Caco-2 (cell line): ENCODE data around the gene KCNC4. TPM values are rescaled to one million over a fixed set of nuclear protein-coding genes. Genes with fewer than 3 reads are reported as not detected.

ENCODE experiments used
- BruUV-seq: library from RNA; stranded (reverse); fragments of 400-500 nt; replicated peaks from 2 replicates; lab custom pipeline; 2021; lab: Mats Ljungman, UMichigan
- CTCF ChIA-PET: fragments of 300-600 bp; sonication (Branson Sonifier 250); formaldehyde crosslinking; loops from one replicate; lab custom pipeline; 2022; ENCODE audit warnings: antibody characterized with exemption; lab: Charles Lee
- POLR2A ChIA-PET: fragments of 300-600 bp; sonication (Branson Sonifier 250); formaldehyde crosslinking; loops from one replicate; lab custom pipeline; 2022; ENCODE audit warnings: antibody characterized with exemption; lab: Charles Lee
- DNase-seq, 2 experiments: peaks; one replicate each; pipeline versions ENCODE4 v3.0.0 to v3.0.0-alpha.2; 2020 to 2022
- H3K27me3 ChIP-seq: replicated peaks from 2 replicates; pipeline ENCODE4 v1.6.0; 2011; ENCODE audit warnings: low read length; ENCODE audit not compliant: control insufficient read depth, insufficient read depth
- H3K36me3 ChIP-seq: 2 replicates; pipeline ENCODE4 v1.5.1; 2011; ENCODE audit warnings: low read length; ENCODE audit not compliant: control insufficient read depth, insufficient read depth
- H3K4me1 ChIP-seq: fragments of 250-450 bp; sonication (Bioruptor Pico); 2 replicates; pipeline ENCODE4 v1.5.1; 2020; ENCODE audit warnings: mild to moderate bottlenecking
- H3K4me3 ChIP-seq: 2 replicates; pipeline ENCODE4 v1.5.1; 2011; ENCODE audit warnings: low read depth, mild to moderate bottlenecking, control low read depth, low read length
- H3K9me3 ChIP-seq: fragments of 250-450 bp; sonication (Bioruptor Pico); 2 replicates; pipeline ENCODE4 v1.5.1; 2020; ENCODE audit warnings: mild to moderate bottlenecking, moderate library complexity
- H3K27ac Mint-ChIP-seq: one replicate; pipeline ENCODE4 v1.8.0; 2022; ENCODE audit warnings: mixed read lengths; ENCODE audit not compliant: unreplicated experiment
- H3K27me3 Mint-ChIP-seq: one replicate; pipeline ENCODE4 v1.8.0; 2022; ENCODE audit warnings: mixed read lengths; ENCODE audit not compliant: insufficient read depth, unreplicated experiment
- H3K36me3 Mint-ChIP-seq: one replicate; pipeline ENCODE4 v1.8.0; 2022; ENCODE audit warnings: mild to moderate bottlenecking, mixed read lengths; ENCODE audit not compliant: insufficient read depth, unreplicated experiment
- H3K4me1 Mint-ChIP-seq: one replicate; pipeline ENCODE4 v1.8.0; 2022; ENCODE audit warnings: low read depth, mixed read lengths; ENCODE audit not compliant: unreplicated experiment
- H3K4me3 Mint-ChIP-seq: one replicate; pipeline ENCODE4 v1.8.0; 2022; ENCODE audit warnings: mild to moderate bottlenecking, moderate library complexity, mixed read lengths; ENCODE audit not compliant: unreplicated experiment
- H3K9me3 Mint-ChIP-seq: one replicate; pipeline ENCODE4 v1.8.0; 2022; ENCODE audit warnings: mixed read lengths; ENCODE audit not compliant: unreplicated experiment
- CTCF ChIP-seq, 2 experiments: fragments of 200-600 bp in 1 of 2; IDR thresholded peaks; 1 replicate in 1 of 2; 2 replicates in 1 of 2; pipeline versions ENCODE4 v1.5.1 to v1.8.0; 2011 to 2022; ENCODE audit warnings: antibody characterized with exemption in 1 of 2, control low read depth in 1 of 2, inconsistent platforms in 1 of 2, low read depth in 1 of 2, low read length in 1 of 2, mild to moderate bottlenecking in 1 of 2, moderate library complexity in 1 of 2; ENCODE audit not compliant: insufficient read depth in 1 of 2, severe bottlenecking in 1 of 2, unreplicated experiment in 1 of 2
- intact Hi-C: fragments of 100-400 bp; cut with micrococcal nuclease; formaldehyde crosslinking; loops from one replicate; pipeline ENCODE4 v1.10.0; 2022; ENCODE audit not compliant: unreplicated experiment
- total RNA-seq: library from RNA; stranded (reverse); gene quantifications from 2 replicates; pipeline ENCODE4 v1.2.3, GENCODE V29; 2022

Gene KCNC4
- total RNA-seq, 1 experiment from 2014 or later, result 5.3 TPM

- H3K4me3 ChIP-seq, result no peak overlapping the region
- intact Hi-C loops, result no loop called here
- no peaks in the 10 kb centered on the region for H3K36me3 Mint-ChIP-seq
- no peaks in the 10 kb centered on the region for H3K27me3 Mint-ChIP-seq
- no peaks in the 10 kb centered on the region; the same call in 1 of the 2 replicates for H3K4me1 ChIP-seq
- POLR2A ChIA-PET, result no interaction called here
- no peak for TF ChIP-seq CTCF (IDR thresholded peaks at IDR 0.05; ENCODE audit: insufficient read depth in 1 of 2, low read depth in 1 of 2, low read length in 1 of 2, severe bottlenecking in 1 of 2, unreplicated experiment in 1 of 2)
- no peaks in the 10 kb centered on the region for H3K4me1 Mint-ChIP-seq
- CTCF ChIA-PET, result no interaction called here
- H3K9me3 Mint-ChIP-seq, result no peaks in the 10 kb centered on the region
- BruUV-seq, result no TSS peak
- DNase-seq, result no peak
- H3K27ac Mint-ChIP-seq, result no peak overlapping the region
- no peak overlapping the region for H3K4me3 Mint-ChIP-seq
- H3K9me3 ChIP-seq, result no peaks in the 10 kb centered on the region
- no peaks in the 10 kb centered on the region for H3K36me3 ChIP-seq
- no peaks in the 10 kb centered on the region for H3K27me3 ChIP-seq
Measured at GRCh38 chr1:110230381-110231199, 20.5 kb downstream of the KCNC4 start.

- H3K27ac Mint-ChIP-seq, result no peak overlapping the region
- ChIA-PET CTCF (no interaction called here), POLR2A (no interaction called here)
- intact Hi-C loops, result no loop called here
- Histone ChIP-seq H3K4me1 (peaks cover 7% of the 10 kb centered on the region; the same call in 1 of the 2 replicates), H3K4me3 (no peak overlapping the region), H3K27me3 (no peaks in the 10 kb centered on the region), H3K36me3 (no peaks in the 10 kb centered on the region), H3K9me3 (no peaks in the 10 kb centered on the region)
- H3K4me1 Mint-ChIP-seq, result no peaks in the 10 kb centered on the region
- no peak overlapping the region for H3K4me3 Mint-ChIP-seq
- no peaks in the 10 kb centered on the region for H3K9me3 Mint-ChIP-seq
- H3K27me3 Mint-ChIP-seq, result no peaks in the 10 kb centered on the region
- H3K36me3 Mint-ChIP-seq, result no peaks in the 10 kb centered on the region
- DNase-seq, result no peak
- TF ChIP-seq CTCF (IDR thresholded peaks at IDR 0.05; ENCODE audit: insufficient read depth in 1 of 2, low read depth in 1 of 2, low read length in 1 of 2, severe bottlenecking in 1 of 2, unreplicated experiment in 1 of 2), result no peak
- no TSS peak for BruUV-seq
Measured at GRCh38 chr1:110233861-110234260, 23.7 kb downstream of the KCNC4 start.

- BruUV-seq, result no TSS peak
- no peaks in the 10 kb centered on the region for H3K9me3 Mint-ChIP-seq
- no peaks in the 10 kb centered on the region for H3K4me1 Mint-ChIP-seq
- ChIA-PET POLR2A (no interaction called here), CTCF (no interaction called here)
- H3K27me3 Mint-ChIP-seq, result no peaks in the 10 kb centered on the region
- Histone ChIP-seq H3K4me1 (peaks cover 7% of the 10 kb centered on the region; the same call in 1 of the 2 replicates), H3K4me3 (no peak overlapping the region), H3K9me3 (no peaks in the 10 kb centered on the region), H3K27me3 (no peaks in the 10 kb centered on the region), H3K36me3 (no peaks in the 10 kb centered on the region)
- intact Hi-C loops, result no loop called here
- TF ChIP-seq CTCF (IDR thresholded peaks at IDR 0.05; ENCODE audit: insufficient read depth in 1 of 2, low read depth in 1 of 2, low read length in 1 of 2, severe bottlenecking in 1 of 2, unreplicated experiment in 1 of 2), result no peak
- H3K27ac Mint-ChIP-seq, result no peak overlapping the region
- H3K36me3 Mint-ChIP-seq, result no peaks in the 10 kb centered on the region
- no peak for DNase-seq
- H3K4me3 Mint-ChIP-seq, result no peak overlapping the region
Measured at GRCh38 chr1:110234691-110235090, 24.6 kb downstream of the KCNC4 start.
